Hepatocyte (in vitro differentiated cells): ENCODE data around the gene TRAPPC14. TPM values are rescaled to one million over a fixed set of nuclear protein-coding genes. Genes with fewer than 3 reads are reported as not detected.
A peak's percentile ranks its signal among the peaks of the same experiment; 100 is the strongest.

ENCODE experiments used
- DNase-seq: peaks from one replicate; pipeline ENCODE4 v3.0.0-alpha.2; 2016; ENCODE audit warnings: low spot score
- H2AFZ ChIP-seq: fragments of 200-600 bp; sonication (generic); 2 replicates; pipeline ENCODE4 v1.6.0; 2016; ENCODE audit warnings: antibody characterized with exemption, mild to moderate bottlenecking
- H3K27ac ChIP-seq: fragments of 200-600 bp; sonication (generic); 2 replicates; pipeline ENCODE4 v1.5.1; 2016; ENCODE audit warnings: mild to moderate bottlenecking
- H3K27me3 ChIP-seq: fragments of 200-600 bp; sonication (generic); 2 replicates; pipeline ENCODE4 v1.6.1; 2016
- H3K36me3 ChIP-seq: fragments of 200-600 bp; sonication (generic); replicated peaks from 2 replicates; pipeline ENCODE4 v1.5.1; 2016; ENCODE audit warnings: low read depth; ENCODE audit not compliant: insufficient read depth
- H3K4me1 ChIP-seq: fragments of 200-600 bp; sonication (generic); 2 replicates; pipeline ENCODE4 v1.5.1; 2016; ENCODE audit warnings: mild to moderate bottlenecking, moderate library complexity; ENCODE audit not compliant: insufficient read depth
- H3K4me2 ChIP-seq: fragments of 200-600 bp; sonication (generic); 2 replicates; pipeline ENCODE4 v1.6.0; 2016
- H3K4me3 ChIP-seq: fragments of 200-600 bp; sonication (generic); 2 replicates; pipeline ENCODE4 v1.5.1; 2016; ENCODE audit warnings: mild to moderate bottlenecking
- H3K79me2 ChIP-seq: fragments of 200-600 bp; sonication (generic); 2 replicates; pipeline ENCODE4 v1.6.0; 2017; ENCODE audit warnings: mild to moderate bottlenecking
- H3K9me2 ChIP-seq: fragments of 200-600 bp; sonication (generic); replicated peaks from 2 replicates; pipeline ENCODE4 v1.6.0; 2017; ENCODE audit warnings: mild to moderate bottlenecking; ENCODE audit not compliant: insufficient read depth
- H3K9me3 ChIP-seq: fragments of 200-600 bp; sonication (generic); 2 replicates; pipeline ENCODE4 v1.5.1; 2016; ENCODE audit warnings: low read depth, mild to moderate bottlenecking
- H4K20me1 ChIP-seq: fragments of 200-600 bp; sonication (generic); 2 replicates; pipeline ENCODE4 v1.6.0; 2016; ENCODE audit warnings: mild to moderate bottlenecking; ENCODE audit not compliant: insufficient read depth, poor library complexity, severe bottlenecking
- EZH2 ChIP-seq: fragments of 200-600 bp; sonication (generic); IDR thresholded peaks from 2 replicates; pipeline ENCODE4 v1.6.1; 2016; ENCODE audit warnings: antibody characterized with exemption, mild to moderate bottlenecking, borderline replicate concordance
- EZH2phosphoT487 ChIP-seq: fragments of 200-600 bp; sonication (generic); IDR thresholded peaks from one replicate; pipeline ENCODE4 v1.6.1; 2018; ENCODE audit warnings: antibody characterized with exemption, mild to moderate bottlenecking, low read depth, moderate library complexity; ENCODE audit not compliant: unreplicated experiment, severe bottlenecking
- WGBS: methylation state at CpG from one replicate; pipeline ENCODE4 v1.1.6; 2016; ENCODE audit warnings: low lambda C conversion rate; ENCODE audit errors: missing lambda C conversion rate; 5-methylcytosine and 5-hydroxymethylcytosine counted together
- polyA plus RNA-seq: library from polyadenylated mRNA; unstranded; fragments of >200 nt; fragmentation: Nextera tagmentation; extraction: Ambion mirVana; gene quantifications from 2 replicates; pipeline ENCODE4 v1.2.1, GENCODE V29; 2016
- total RNA-seq: library from RNA; depleted of rRNA; stranded (reverse); fragments of >200 nt; gene quantifications from 2 replicates; pipeline ENCODE4 v1.2.3, GENCODE V29; 2014
- TF ChIP-seq, protein P1 (sequence below): fragments of 200-600 bp; sonication (generic); IDR thresholded peaks from 2 replicates; pipeline ENCODE4 v1.5.1; 2016; ENCODE audit warnings: antibody characterized with exemption, mild to moderate bottlenecking; ENCODE audit not compliant: poor library complexity

Gene TRAPPC14
- total and polyA plus RNA-seq, 2 experiments from 2014 or later = 14.7 to 18.5 TPM

DNA sequence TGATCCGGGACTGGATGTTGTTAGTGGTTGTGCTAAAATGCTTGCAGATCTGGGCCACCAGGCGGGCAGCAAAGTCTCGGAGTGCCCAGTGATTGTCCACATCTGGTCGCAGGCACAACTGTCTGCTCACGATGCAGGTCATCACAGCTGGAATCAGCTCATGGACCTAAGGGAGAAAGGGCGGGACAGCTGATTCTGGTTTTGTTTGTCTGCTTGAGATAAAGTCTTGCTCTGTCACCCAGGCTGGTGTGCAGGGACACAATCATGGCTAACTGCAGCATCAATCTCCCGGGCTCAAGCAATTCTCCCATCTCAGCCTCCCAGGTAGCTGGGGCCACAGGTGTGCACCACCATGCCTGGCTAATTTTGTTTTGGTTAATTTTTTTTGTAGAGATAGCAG lies 47.4 kb downstream of the TRAPPC14 start:
- H3K27me3 ChIP-seq = no peaks in the 10 kb centered on the region
- DNase-seq = no peak
- H2AFZ ChIP-seq = no peak overlapping the region
- no peaks in the 10 kb centered on the region for H3K9me3 ChIP-seq
- H3K4me2 ChIP-seq = no peak overlapping the region
- H3K79me2 ChIP-seq = no peaks in the 10 kb centered on the region
- no peaks in the 10 kb centered on the region for H3K4me1 ChIP-seq
- H3K4me3 ChIP-seq = no peak overlapping the region
- WGBS = 91% methylated on average over 7 of the region's 7 CpGs
- TF ChIP-seq EZH2phosphoT487 = no peak
- no peak for TF ChIP-seq EZH2
- TF ChIP-seq, protein P1, sequence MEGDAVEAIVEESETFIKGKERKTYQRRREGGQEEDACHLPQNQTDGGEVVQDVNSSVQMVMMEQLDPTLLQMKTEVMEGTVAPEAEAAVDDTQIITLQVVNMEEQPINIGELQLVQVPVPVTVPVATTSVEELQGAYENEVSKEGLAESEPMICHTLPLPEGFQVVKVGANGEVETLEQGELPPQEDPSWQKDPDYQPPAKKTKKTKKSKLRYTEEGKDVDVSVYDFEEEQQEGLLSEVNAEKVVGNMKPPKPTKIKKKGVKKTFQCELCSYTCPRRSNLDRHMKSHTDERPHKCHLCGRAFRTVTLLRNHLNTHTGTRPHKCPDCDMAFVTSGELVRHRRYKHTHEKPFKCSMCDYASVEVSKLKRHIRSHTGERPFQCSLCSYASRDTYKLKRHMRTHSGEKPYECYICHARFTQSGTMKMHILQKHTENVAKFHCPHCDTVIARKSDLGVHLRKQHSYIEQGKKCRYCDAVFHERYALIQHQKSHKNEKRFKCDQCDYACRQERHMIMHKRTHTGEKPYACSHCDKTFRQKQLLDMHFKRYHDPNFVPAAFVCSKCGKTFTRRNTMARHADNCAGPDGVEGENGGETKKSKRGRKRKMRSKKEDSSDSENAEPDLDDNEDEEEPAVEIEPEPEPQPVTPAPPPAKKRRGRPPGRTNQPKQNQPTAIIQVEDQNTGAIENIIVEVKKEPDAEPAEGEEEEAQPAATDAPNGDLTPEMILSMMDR = no peak
- no peaks in the 10 kb centered on the region for H3K9me2 ChIP-seq
- no peaks in the 10 kb centered on the region for H3K36me3 ChIP-seq
- H3K27ac ChIP-seq = no peak overlapping the region
- H4K20me1 ChIP-seq = no peaks in the 10 kb centered on the region

DNA sequence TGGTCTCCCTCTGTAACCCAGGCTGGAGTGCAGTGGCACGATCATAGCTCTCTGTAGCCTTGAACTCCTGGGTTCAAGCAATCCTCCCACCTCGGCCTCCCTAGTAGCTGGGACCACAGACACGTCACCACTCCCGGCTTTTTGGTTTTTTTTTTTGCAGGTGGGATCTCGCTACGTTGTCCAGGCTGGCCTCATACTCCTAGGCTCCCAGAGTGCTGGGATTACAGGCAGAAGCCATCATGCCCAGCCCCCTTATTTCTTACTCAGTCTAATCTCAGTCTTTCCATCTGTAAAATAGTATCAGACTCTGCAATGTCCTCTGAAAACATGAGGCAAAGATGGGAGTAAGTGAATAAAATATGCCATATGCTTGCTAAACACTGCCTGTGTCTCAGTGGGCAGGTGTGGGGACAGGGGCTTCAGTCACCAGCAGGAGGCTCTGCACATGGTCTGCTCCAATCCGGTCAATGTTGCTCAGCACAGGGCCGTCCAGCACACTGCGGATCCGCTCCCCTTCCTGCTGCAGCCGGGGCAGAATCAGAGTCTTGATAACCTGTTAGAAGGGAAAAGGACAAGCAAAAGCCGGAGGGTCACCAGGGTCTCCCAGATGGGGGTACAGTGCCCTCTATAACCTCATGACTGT lies 48.9 kb downstream of the TRAPPC14 start:
- Histone ChIP-seq H2AFZ (no peak overlapping the region), H3K9me3 (no peaks in the 10 kb centered on the region), H3K79me2 (no peaks in the 10 kb centered on the region), H3K36me3 (no peaks in the 10 kb centered on the region), H3K4me1 (no peaks in the 10 kb centered on the region), H4K20me1 (no peaks in the 10 kb centered on the region), H3K4me2 (no peak overlapping the region), H3K27me3 (no peaks in the 10 kb centered on the region), H3K4me3 (no peak overlapping the region), H3K27ac (no peak overlapping the region), H3K9me2 (no peaks in the 10 kb centered on the region)
- TF ChIP-seq EZH2phosphoT487 (no peak), EZH2 (no peak)
- TF ChIP-seq, protein P1 = peak; percentile 6
- DNase-seq = no peak
- 87% methylated on average over 12 of the region's 12 CpGs for WGBS

DNA sequence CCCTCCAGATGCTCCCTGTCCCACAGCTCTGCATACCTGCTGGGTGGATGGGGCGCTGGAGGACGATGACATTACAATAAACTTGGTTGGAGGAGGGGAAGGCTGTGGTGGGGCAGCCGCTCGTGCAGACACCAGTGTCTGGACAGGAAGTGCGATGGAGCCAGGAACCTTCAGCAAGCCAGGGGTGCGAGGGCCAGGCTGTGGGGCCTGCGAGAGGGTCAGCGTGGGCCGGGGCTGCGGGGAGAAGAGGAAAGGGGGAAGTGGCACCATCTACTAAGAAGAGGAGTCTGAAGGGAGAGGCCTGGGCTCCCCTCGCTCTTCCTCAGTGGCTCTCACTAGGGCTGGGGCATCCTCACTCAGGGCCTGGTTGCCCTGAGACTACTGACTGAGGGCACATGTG lies 50.6 kb downstream of the TRAPPC14 start:
- Histone ChIP-seq H3K9me3 (no peaks in the 10 kb centered on the region), H3K36me3 (no peaks in the 10 kb centered on the region)
- TF ChIP-seq, protein P1 = no peak
- TF ChIP-seq EZH2 = no peak
- TF ChIP-seq EZH2phosphoT487 = no peak

More for the DNA sequence above, 50.6 kb downstream of the TRAPPC14 start:
- Histone ChIP-seq H3K4me2 (no peak overlapping the region), H3K9me2 (no peaks in the 10 kb centered on the region), H4K20me1 (no peaks in the 10 kb centered on the region), H2AFZ (no peak overlapping the region), H3K4me3 (no peak overlapping the region), H3K27ac (no peak overlapping the region), H3K4me1 (no peaks in the 10 kb centered on the region), H3K79me2 (peaks cover 2% of the 10 kb centered on the region), H3K27me3 (no peaks in the 10 kb centered on the region)
- DNase-seq = no peak
- 85% methylated on average over 6 of the region's 11 CpGs for WGBS
